ENCODE results near the gene SKAP2.

The SKAP2 gene

DNA sequence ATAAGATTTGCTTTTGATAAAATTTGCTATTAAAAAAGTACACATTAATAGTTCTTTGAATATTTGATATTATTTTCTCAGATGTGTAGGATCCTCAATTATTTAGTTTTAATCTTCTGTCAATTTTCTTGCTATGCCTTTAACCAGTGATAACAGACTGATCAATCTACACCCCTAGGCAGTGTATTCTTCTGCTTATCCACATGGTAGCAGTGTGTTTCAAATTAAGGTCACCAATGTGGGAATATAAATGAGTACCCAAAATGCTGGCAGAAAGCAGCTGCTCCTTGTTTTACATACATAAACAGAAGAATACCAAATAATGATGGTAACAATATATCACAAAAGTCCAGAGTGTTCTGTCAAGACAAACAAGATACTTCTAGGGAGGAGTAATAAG lies 87.0 kb downstream of the SKAP2 start:
- DNase-seq (ENCODE audit: low spot score), result no peak

- no peak for DNase-seq (ENCODE audit: low spot score)
Observed at GRCh38 chr7:26760501-26760900, 103.9 kb downstream of the SKAP2 start.

DNA sequence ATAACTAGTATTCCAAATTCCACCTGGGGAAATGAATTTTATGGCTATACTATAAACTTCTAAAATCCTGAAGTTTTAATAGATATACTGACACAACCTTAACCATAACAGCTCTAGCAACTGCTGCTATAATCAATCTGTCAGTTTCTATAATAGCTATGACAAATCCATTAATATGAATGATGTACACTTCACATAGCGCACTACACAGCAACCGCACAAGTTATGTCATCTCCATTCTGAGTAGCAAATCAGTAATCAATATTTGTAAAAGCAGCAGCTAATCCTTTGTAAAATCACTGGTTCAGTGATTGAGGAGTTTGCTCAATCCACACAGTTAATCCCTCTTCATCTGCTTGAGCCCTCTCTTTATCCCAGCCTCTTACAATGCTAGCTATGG lies 105.3 kb downstream of the SKAP2 start:
- DNase-seq (ENCODE audit: low spot score), result no peak

- no peak for DNase-seq (ENCODE audit: low spot score)
Observed at GRCh38 chr7:26743205-26743604, 121.2 kb downstream of the SKAP2 start.

GRCh38 chr7:26735976-26736600 lies 128.3 kb downstream of the SKAP2 start:
- DNase-seq (ENCODE audit: low spot score), result no peak

DNA sequence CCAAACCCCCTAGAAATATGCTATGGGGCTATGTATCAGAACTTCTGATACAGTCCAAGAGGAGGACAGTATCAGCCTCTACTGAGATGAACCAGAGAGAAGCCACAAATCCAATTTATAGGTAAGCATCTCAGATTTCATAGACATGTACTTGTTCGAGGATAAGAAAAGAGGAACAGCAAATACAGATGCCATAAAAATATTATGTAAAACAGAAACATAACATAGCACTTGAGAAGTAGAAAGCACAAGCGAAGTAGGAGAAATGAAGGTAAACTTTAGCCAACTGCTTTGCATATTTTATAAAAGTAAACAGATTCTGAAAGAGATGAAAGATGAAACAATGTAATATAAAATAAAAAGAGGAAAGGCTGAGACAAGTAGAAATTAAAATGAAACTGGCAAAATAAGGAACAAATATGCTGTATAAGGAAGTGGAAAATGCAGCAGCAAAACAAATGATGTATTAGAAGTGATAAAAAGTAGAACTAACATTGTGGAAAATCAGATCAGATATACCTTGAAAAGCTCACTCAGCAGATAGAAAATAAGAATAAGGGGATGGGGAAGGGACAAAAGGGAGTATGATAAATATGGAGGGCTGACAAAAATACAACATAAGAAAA lies 135.1 kb downstream of the SKAP2 start:
- DNase-seq (ENCODE audit: low spot score), result no peak

GRCh38 chr7:26726051-26726450 lies 138.3 kb downstream of the SKAP2 start:
- DNase-seq (ENCODE audit: low spot score), result no peak

- no peak for DNase-seq (ENCODE audit: low spot score)
Observed at GRCh38 chr7:26724795-26725194, 139.6 kb downstream of the SKAP2 start.

- DNase-seq (ENCODE audit: low spot score), result no peak
Observed at GRCh38 chr7:26723129-26723528, 141.3 kb downstream of the SKAP2 start.

- no peak for DNase-seq (ENCODE audit: low spot score)
Observed at GRCh38 chr7:26721450-26721849, 142.9 kb downstream of the SKAP2 start.

DNA sequence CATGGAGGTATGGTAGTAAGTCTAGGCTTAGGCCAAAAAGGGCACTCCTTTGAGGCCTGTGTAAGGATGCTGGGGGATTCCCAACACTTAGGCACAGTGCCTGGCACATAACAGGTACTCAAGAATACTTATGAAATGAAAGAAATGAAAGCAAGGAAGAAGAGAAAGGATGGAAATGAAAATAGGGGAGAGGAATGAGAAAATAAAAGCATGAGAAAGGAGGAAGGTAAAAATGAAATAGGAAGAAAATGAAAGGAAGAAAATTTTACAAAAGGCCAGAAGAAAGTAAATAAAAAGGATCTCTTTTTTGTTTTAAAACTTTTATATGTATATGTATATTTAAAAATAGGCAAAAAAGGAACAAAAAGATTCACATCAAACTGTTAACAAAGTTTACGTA lies 146.3 kb downstream of the SKAP2 start:
- no peak for DNase-seq (ENCODE audit: low spot score)

DNA sequence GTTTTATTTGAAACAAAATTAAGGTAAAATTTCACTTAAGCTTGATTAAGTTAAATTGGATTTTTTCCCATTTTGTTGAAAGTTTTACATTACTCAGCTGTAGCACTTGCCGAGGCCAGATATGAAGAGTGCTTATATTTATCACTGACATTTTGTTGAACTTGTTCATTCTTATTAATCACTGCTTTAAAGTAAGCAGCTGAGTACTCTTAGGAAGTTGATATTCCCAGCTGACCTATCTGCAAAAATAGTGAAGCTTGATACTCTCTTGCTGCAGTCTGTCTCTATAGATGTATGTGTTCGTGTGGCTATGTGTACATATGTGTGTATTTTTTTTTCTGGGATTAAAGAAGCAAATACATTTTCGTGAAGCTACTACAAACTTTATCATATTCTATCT lies 150.0 kb downstream of the SKAP2 start:
- no peak for DNase-seq (ENCODE audit: low spot score)

GRCh38 chr7:26714006-26714405 lies 150.4 kb downstream of the SKAP2 start:
- no peak for DNase-seq (ENCODE audit: low spot score)

DNA sequence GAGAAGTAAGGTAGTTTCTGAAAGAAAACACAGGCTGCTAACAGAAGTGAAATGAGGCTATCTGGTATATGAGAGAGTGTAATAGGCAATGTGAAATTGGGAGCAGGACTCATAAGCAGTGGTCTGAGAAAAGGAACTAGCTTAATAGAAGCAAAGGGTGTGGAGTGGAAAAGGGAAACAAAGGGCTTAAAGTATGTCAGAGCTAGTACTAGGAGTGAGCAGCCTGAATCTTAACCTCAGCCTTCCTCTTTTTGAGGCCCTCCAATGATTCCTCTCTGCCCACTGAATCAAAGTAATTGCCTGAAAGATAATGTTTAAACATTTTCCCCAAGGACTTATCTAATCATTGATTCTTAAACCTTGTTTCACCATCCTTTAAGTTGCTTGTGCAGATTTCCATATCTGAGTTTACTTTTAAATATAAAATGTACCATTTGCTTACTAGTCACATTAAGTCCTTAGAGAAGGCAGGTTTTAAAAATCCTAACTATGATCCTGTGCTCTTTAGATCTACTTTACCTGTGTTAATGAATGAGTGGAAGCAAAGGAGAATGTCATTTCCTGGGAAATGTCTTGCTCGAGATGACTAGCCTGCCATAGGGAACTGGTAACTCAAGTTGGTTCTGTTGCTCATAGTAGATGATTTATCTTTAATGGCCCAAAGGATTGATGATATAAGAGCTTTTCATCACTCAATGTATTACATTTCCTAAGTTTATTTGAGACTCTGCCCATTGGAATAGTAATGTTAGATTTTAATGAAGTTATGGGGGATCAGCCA lies 155.0 kb downstream of the SKAP2 start:
- DNase-seq (ENCODE audit: low spot score), result no peak

- peak; percentile 41 for DNase-seq (ENCODE audit: low spot score)
Observed at GRCh38 chr7:26705567-26705966, 158.8 kb downstream of the SKAP2 start.

DNA sequence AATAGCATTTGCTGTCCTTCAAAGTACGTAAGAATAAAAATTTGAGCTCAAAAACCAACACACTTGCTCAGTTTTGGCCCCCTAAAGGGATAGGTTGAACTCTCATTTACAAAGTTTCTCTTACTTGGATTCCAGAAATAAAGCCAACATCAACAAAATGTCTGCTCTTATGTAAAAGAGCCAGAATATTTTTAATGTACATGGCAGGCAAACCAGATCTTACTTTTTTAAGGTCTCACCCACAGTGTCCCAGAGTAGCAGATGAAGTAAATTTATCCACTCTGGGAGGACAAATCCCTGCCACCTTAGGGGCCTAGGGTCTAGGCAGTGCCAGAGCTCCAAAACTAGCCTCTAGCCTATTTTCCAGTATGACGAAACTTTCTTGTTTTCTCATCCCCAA lies 159.6 kb downstream of the SKAP2 start:
- DNase-seq (ENCODE audit: low spot score), result no peak

DNA sequence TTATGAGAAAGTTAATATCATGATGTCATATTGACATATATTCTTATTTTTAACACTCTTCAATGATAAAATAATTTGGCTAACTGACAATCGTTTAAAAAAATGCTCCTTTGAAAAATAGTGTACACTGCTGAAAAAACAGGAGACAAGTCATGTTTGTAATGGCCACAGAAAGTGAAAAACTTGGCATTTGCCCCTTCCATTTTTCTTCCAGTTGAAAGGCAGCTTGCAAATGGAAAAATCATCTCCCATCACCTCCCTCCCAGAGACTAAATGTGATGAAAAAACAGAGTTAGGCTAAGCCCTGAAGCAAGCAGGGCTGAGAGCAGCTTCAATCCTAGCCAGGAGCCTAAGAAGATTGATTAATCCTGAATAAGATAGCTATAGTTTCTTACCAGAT lies 160.4 kb downstream of the SKAP2 start:
- DNase-seq (ENCODE audit: low spot score), result no peak

- DNase-seq (ENCODE audit: low spot score), result no peak
Observed at GRCh38 chr7:26700893-26701292, 163.5 kb downstream of the SKAP2 start.

- DNase-seq (ENCODE audit: low spot score), result no peak
Observed at GRCh38 chr7:26700386-26700785, 164.0 kb downstream of the SKAP2 start.

DNA sequence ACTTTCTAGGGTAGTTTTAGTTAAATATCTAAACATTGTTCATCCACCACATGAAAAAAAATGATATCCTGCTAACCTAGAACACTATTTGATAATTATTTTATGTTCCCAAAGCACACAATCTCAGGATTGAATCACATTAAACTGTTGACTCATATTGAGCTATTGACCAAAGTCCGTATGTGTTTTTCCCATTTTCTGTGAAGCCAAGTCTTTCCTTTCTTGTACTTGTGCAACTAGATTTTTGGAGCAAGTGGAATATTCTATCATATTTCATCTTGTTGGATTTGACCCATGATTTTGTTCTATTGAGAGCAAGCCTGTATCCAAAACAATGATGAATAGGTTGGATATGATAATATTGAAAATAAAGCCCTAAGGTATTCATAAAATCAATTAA lies 164.6 kb downstream of the SKAP2 start:
- DNase-seq (ENCODE audit: low spot score), result peak; percentile 66

GRCh38 chr7:26698806-26699205 lies 165.6 kb downstream of the SKAP2 start:
- DNase-seq (ENCODE audit: low spot score), result no peak

DNA sequence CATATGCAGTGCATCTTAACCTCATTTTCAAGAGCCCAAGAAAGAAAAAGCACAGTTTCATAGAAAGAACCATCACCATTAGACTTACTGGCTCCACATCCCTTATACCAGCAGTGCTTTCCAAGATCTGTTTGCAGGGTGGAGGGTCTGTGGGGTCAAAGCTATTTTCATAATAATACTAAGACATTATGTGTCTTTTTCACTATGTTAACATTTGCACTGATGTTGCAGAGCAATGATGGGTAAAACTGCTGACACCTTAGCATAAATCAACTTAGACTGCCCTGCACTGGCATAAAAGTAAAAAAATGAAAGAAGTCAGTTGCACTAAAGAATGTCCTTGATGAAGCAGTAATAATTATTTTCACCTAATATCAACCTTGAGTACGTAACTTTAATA lies 166.2 kb downstream of the SKAP2 start:
- DNase-seq (ENCODE audit: low spot score), result no peak

- no peak for DNase-seq (ENCODE audit: low spot score)
Observed at GRCh38 chr7:26696978-26697377, 167.4 kb downstream of the SKAP2 start.
